Common myeloid progenitor, CD34-positive (primary cell): Measurements from ENCODE around the gene LCE1C. TPM values are rescaled to one million over a fixed set of nuclear protein-coding genes. Genes with fewer than 3 reads are reported as not detected.

Experiments
- CTCF ChIA-PET: fragments of 350-600 bp; sonication (Branson Sonifier 250); formaldehyde crosslinking; loops from one replicate; lab custom pipeline; 2021; ENCODE audit warnings: antibody characterized with exemption; lab: Charles Lee
- POLR2A ChIA-PET: fragments of 350-600 bp; sonication (Branson Sonifier 250); formaldehyde crosslinking; loops from one replicate; lab custom pipeline; 2021; ENCODE audit warnings: antibody characterized with exemption; lab: Charles Lee
- DNase-seq, 3 donors: peaks; one replicate each; pipeline versions ENCODE4 v3.0.0 to v3.0.0-alpha.2; 2013
- H3K27ac ChIP-seq, 2 experiments: 1 replicate in 1 of 2; 2 replicates in 1 of 2; pipeline ENCODE4 v1.7.0; 2013; ENCODE audit warnings: inconsistent platforms in 2 of 2, low read length in 2 of 2, mild to moderate bottlenecking in 2 of 2, low read depth in 1 of 2, moderate library complexity in 1 of 2; ENCODE audit not compliant: severe bottlenecking in 2 of 2, insufficient read depth in 1 of 2, poor library complexity in 1 of 2
- H3K27me3 ChIP-seq, 5 experiments: replicated peaks in 2 of 5; 1 replicate in 3 of 5; 2 replicates in 2 of 5; pipeline versions ENCODE4 v1.6.1 to v1.7.0; 2013; ENCODE audit warnings: low read length in 4 of 5, mild to moderate bottlenecking in 2 of 5, moderate library complexity in 2 of 5, inconsistent platforms in 1 of 5; ENCODE audit not compliant: insufficient read depth in 5 of 5, control insufficient read depth in 4 of 5
- H3K36me3 ChIP-seq, 4 experiments: 1 replicate in 2 of 4; 2 replicates in 2 of 4; pipeline versions ENCODE4 v1.6.1 to v1.7.0; 2013; ENCODE audit warnings: low read length in 3 of 4, control low read depth in 1 of 4, mild to moderate bottlenecking in 1 of 4; ENCODE audit not compliant: control insufficient read depth in 4 of 4, insufficient read depth in 4 of 4
- H3K4me1 ChIP-seq, 4 experiments: 1 replicate in 3 of 4; 2 replicates in 1 of 4; pipeline versions ENCODE4 v1.6.1 to v1.7.1; 2013; ENCODE audit warnings: low read length in 3 of 4, mild to moderate bottlenecking in 3 of 4, control low read depth in 1 of 4, inconsistent platforms in 1 of 4, moderate library complexity in 1 of 4; ENCODE audit not compliant: control insufficient read depth in 4 of 4, insufficient read depth in 4 of 4; ENCODE audit errors: control extremely low read depth in 1 of 4
- H3K4me3 ChIP-seq, 7 experiments: 1 replicate in 4 of 7; 2 replicates in 3 of 7; pipeline versions ENCODE4 v1.5.1 to v1.7.0; 2013; ENCODE audit warnings: mild to moderate bottlenecking in 7 of 7, low read length in 6 of 7, moderate library complexity in 6 of 7, inconsistent platforms in 2 of 7, low read depth in 2 of 7, control low read depth in 1 of 7; ENCODE audit not compliant: insufficient read depth in 4 of 7, control insufficient read depth in 1 of 7; ENCODE audit errors: extremely low read depth in 1 of 7
- H3K9me3 ChIP-seq, 5 experiments: 1 replicate in 4 of 5; 2 replicates in 1 of 5; pipeline versions ENCODE4 v1.6.1 to v1.7.1; 2013; ENCODE audit warnings: low read length in 4 of 5, mild to moderate bottlenecking in 2 of 5, inconsistent platforms in 1 of 5, low read depth in 1 of 5, moderate library complexity in 1 of 5; ENCODE audit not compliant: control insufficient read depth in 4 of 5, insufficient read depth in 2 of 5; ENCODE audit errors: control extremely low read depth in 1 of 5
- WGBS: methylation state at CpG from one replicate; pipeline ENCODE4 v1.1.5; 2013; ENCODE audit not compliant: insufficient coverage; 5-methylcytosine and 5-hydroxymethylcytosine counted together
- polyA plus RNA-seq: library from polyadenylated mRNA; unstranded; fragments of 120-200 nt; gene quantifications from one replicate; pipeline ENCODE4 v1.2.1, GENCODE V29; 2013

The LCE1C gene, protein sequence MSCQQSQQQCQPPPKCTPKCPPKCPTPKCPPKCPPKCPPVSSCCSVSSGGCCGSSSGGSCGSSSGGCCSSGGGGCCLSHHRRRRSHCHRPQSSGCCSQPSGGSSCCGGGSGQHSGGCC
- not detected for polyA plus RNA-seq

DNA sequence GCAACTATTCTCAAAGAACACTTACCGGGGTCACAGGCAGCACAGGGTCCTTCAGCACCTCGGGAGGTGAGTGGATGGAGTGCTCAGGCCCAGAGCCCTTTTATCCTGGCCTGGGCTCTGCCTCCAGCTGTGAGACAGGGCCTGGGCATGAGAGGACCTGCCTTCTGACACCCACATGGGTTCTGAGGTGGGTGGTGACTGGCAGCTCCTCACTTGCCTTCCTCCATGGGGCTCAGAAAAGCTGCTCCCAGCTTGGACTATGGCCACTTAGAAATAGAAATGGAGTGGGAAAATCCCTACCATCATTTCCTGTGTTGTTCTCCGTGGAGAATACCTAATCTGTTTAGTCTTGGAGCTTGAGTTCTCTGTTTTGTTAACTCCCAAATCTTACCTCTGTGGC, at the start of gene LCE1C:
Gene LCE1C (minus strand): TSS at position 76 of the 400 bp plus-strand sequence. CDS start 1,173 bp downstream, outside the sequence.
- POLR2A ChIA-PET: no interaction called here
- WGBS: 83% methylated on average over 2 of the region's 3 CpGs

DNA sequence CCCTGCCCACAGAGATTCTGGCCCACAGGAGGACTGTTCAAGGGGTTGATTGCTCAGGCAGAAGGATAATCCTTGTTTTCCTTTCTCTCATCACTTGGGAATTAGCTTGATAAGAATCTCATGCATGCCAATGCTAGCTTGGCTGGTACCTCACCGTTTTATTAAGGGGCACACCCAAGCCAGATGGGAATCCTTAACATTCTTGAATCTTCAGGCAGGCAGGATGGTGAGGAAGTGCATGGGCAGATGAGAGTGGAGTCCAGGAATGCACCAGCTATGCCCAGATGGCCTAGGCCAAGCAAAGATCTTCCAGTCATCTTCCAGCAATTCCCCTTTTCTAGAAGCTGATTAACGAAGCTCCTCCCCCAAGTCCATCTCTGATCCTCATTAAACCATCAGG, 49.2 kb upstream of the LCE1C start:
- Histone ChIP-seq H3K4me1 (no peaks in the 10 kb centered on the region), H3K9me3 (no peaks in the 10 kb centered on the region), H3K27me3 (no peaks in the 10 kb centered on the region), H3K27ac (no peak overlapping the region), H3K4me3 (no peak overlapping the region), H3K36me3 (no peaks in the 10 kb centered on the region)
- POLR2A ChIA-PET: no interaction called here
- CTCF ChIA-PET: interaction anchor here (1.2 kb wide), 1 partner anchor 13 kb away, joined by 3 read pairs; no protein-coding TSS in a partner anchor
- WGBS: 68% methylated on average over 2 of the region's 2 CpGs
- DNase-seq: no peak

More for the DNA sequence above, at the start of gene LCE1C:
- H3K4me3 ChIP-seq: no peak within 1 kb of the TSS
- H3K4me1 ChIP-seq: no peaks in the 10 kb centered on the region
- H3K9me3 ChIP-seq: no peaks in the 10 kb centered on the region
- H3K27me3 ChIP-seq: peaks cover 0 to 13% (median 2%) of the 10 kb centered on the region in 5 experiments
- H3K36me3 ChIP-seq: no peaks in the 10 kb centered on the region
- no peak for DNase-seq
- CTCF ChIA-PET: no interaction called here
- no peak within 1 kb of the TSS for H3K27ac ChIP-seq

GRCh38 chr1:152842556-152842955, 36.1 kb upstream of the LCE1C start, which contains the start of gene LCE6A:
Gene LCE6A (plus strand): TSS chr1:152842856. CDS start chr1:152843521, 665 bp downstream.
- ChIA-PET CTCF (no interaction called here), POLR2A (no interaction called here)
- peaks cover 0 to 11% (median 2%) of the 10 kb centered on the region in 5 experiments for H3K27me3 ChIP-seq
- H3K4me3 ChIP-seq: no peak within 1 kb of the TSS
- 95% methylated on average over 3 of the region's 3 CpGs for WGBS
- H3K9me3 ChIP-seq: no peaks in the 10 kb centered on the region
- no peaks in the 10 kb centered on the region for H3K36me3 ChIP-seq
- no peak for DNase-seq
- H3K4me1 ChIP-seq: no peaks in the 10 kb centered on the region
- H3K27ac ChIP-seq: no peak within 1 kb of the TSS

DNA sequence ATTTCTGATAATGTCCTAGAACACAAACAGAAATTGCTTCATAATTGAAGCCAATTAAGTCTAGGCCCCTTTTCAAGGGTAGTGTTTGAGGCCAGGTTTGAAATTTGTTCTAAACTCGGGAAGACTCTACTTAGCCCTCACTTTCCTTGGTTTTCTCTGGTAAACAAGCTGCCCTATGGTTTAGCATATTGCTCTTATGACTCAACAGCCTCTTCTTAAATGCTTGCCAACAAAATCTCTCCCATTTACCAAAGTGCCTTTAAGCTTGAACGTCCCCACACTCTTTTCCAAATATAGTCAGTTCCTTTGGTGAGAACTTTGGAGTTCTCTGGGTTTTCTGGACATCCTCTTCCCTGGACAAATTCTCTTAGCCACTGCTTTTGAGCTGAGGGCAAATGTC, 30.4 kb upstream of the LCE1C start:
- Histone ChIP-seq H3K27ac (no peak overlapping the region), H3K36me3 (no peaks in the 10 kb centered on the region), H3K4me1 (no peaks in the 10 kb centered on the region), H3K27me3 (peaks cover 0 to 3% (median 2%) of the 10 kb centered on the region in 5 experiments), H3K4me3 (no peak overlapping the region), H3K9me3 (no peaks in the 10 kb centered on the region)
- ChIA-PET CTCF (no interaction called here), POLR2A (no interaction called here)
- 73% methylated on average over 2 of the region's 2 CpGs for WGBS
- DNase-seq: no peak

GRCh38 chr1:152827173-152827572, 20.7 kb upstream of the LCE1C start, which contains the start of gene LCE1A:
Gene LCE1A (plus strand): TSS chr1:152827473. CDS start chr1:152827473, 0 bp downstream.
- no peaks in the 10 kb centered on the region for H3K4me1 ChIP-seq
- peaks cover 0 to 13% (median 10%) of the 10 kb centered on the region in 5 experiments for H3K27me3 ChIP-seq
- WGBS: 80% methylated on average over 2 of the region's 2 CpGs
- ChIA-PET CTCF (no interaction called here), POLR2A (no interaction called here)
- no peak within 1 kb of the TSS for H3K4me3 ChIP-seq
- no peak within 1 kb of the TSS for H3K27ac ChIP-seq
- no peak for DNase-seq
- no peaks in the 10 kb centered on the region for H3K9me3 ChIP-seq
- H3K36me3 ChIP-seq: no peaks in the 10 kb centered on the region

- Histone ChIP-seq H3K4me1 (no peaks in the 10 kb centered on the region), H3K27me3 (peaks cover 0 to 13% (median 10%) of the 10 kb centered on the region in 5 experiments), H3K4me3 (no peak overlapping the region), H3K36me3 (no peaks in the 10 kb centered on the region), H3K27ac (no peak overlapping the region), H3K9me3 (no peaks in the 10 kb centered on the region)
- POLR2A ChIA-PET: no interaction called here
- CTCF ChIA-PET: no interaction called here
- DNase-seq: no peak
Observed at GRCh38 chr1:152824964-152825363, 18.5 kb upstream of the LCE1C start.

DNA sequence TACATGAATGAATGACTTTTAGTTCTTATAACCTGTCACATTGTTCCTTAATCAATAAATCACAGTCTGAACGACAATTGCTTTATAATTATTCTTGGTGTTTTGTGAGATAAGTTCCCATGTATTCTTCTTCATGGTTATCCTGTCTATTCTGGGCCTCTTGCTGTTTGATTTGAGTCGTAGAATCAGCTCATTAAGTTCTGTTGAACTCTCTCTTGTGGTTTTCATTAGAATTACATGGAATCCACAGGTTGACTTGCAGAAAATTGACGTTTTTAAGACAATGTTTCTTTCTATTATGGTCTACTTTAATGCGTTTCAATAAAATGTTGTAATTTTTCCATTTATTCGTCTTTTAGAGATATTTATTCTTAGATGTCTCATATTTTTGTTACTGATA, 16.8 kb upstream of the LCE1C start:
- Histone ChIP-seq H3K27me3 (peaks cover 0 to 13% (median 8%) of the 10 kb centered on the region in 5 experiments), H3K27ac (no peak overlapping the region), H3K36me3 (no peaks in the 10 kb centered on the region), H3K4me3 (no peak overlapping the region), H3K4me1 (no peaks in the 10 kb centered on the region), H3K9me3 (no peaks in the 10 kb centered on the region)
- WGBS: no CpG with 5 or more reads among the region's 5 CpGs
- ChIA-PET CTCF (no interaction called here), POLR2A (no interaction called here)
- no peak for DNase-seq
